SKM-1 (cell line): ENCODE data around the gene AGPAT3.

Experiments used
- DNase-seq: peaks from one replicate; lab custom pipeline; 2025; ENCODE audit not compliant: unreplicated experiment; lab: John Stamatoyannopoulos, UW

Gene AGPAT3

GRCh38 chr21:43989401-43989800 is 124.4 kb downstream of the AGPAT3 start:
- DNase-seq = no peak

GRCh38 chr21:43991447-43991991 is 126.5 kb downstream of the AGPAT3 start:
- DNase-seq = no peak

- no peak for DNase-seq
Observed at GRCh38 chr21:43992121-43992520, 127.1 kb downstream of the AGPAT3 start.

GRCh38 chr21:43993420-43993934 is 128.5 kb downstream of the AGPAT3 start:
- no peak for DNase-seq

GRCh38 chr21:43994085-43994484 is 129.1 kb downstream of the AGPAT3 start:
- DNase-seq = no peak

- no peak for DNase-seq
Observed at GRCh38 chr21:43994646-43995045, 129.6 kb downstream of the AGPAT3 start.

GRCh38 chr21:43995521-43996105 is 130.6 kb downstream of the AGPAT3 start:
- DNase-seq = no peak

- no peak for DNase-seq
Observed at GRCh38 chr21:43997766-43998742, 133.0 kb downstream of the AGPAT3 start.

- no peak for DNase-seq
Observed at GRCh38 chr21:44000360-44000759, 135.3 kb downstream of the AGPAT3 start.

- no peak for DNase-seq
Observed at GRCh38 chr21:44002511-44002910, 137.5 kb downstream of the AGPAT3 start.

GRCh38 chr21:44003307-44003966 is 138.4 kb downstream of the AGPAT3 start:
- DNase-seq = no peak

- no peak for DNase-seq
Observed at GRCh38 chr21:44005071-44005470, 140.0 kb downstream of the AGPAT3 start.

GRCh38 chr21:44005593-44005992 is 140.6 kb downstream of the AGPAT3 start:
- DNase-seq = no peak

- DNase-seq = no peak
Observed at GRCh38 chr21:44006017-44006619, 141.1 kb downstream of the AGPAT3 start.

GRCh38 chr21:44006656-44007055 is 141.6 kb downstream of the AGPAT3 start:
- no peak for DNase-seq

- DNase-seq = peak; percentile 18
Observed at GRCh38 chr21:44010429-44010828, 145.4 kb downstream of the AGPAT3 start.

- DNase-seq = no peak
Observed at GRCh38 chr21:44011123-44011522, 146.1 kb downstream of the AGPAT3 start.

- peak; percentile 63 for DNase-seq
Observed at GRCh38 chr21:44011579-44012473, 146.8 kb downstream of the AGPAT3 start, which contains the start of gene TRAPPC10. TRAPPC10 (plus strand) TSS chr21:44012309; CDS start chr21:44012494, 185 bp downstream.

- peak; percentile 47 for DNase-seq
Observed at GRCh38 chr21:44012474-44013379, 147.7 kb downstream of the AGPAT3 start.
